AG04450 (cell line): ENCODE results near the gene BHLHE41. TPM values are rescaled to one million over a fixed set of nuclear protein-coding genes. Genes with fewer than 3 reads are reported as not detected.
A peak's percentile ranks its signal among the peaks of the same experiment; 100 is the strongest.

Experiments
- CTCF ChIA-PET: fragments of 300-600, 350-600 bp; formaldehyde crosslinking; extraction: SDS; loops from one replicate; lab custom pipeline; 2022; ENCODE audit warnings: antibody characterized with exemption, inconsistent platforms; lab: Charles Lee
- POLR2A ChIA-PET: fragments of 350-600 bp; formaldehyde crosslinking; extraction: SDS; loops from one replicate; lab custom pipeline; 2021; ENCODE audit warnings: antibody characterized with exemption, inconsistent platforms; lab: Yijun Ruan, JAX
- DNase-seq: peaks from one replicate; pipeline ENCODE4 v3.0.0-alpha.2; 2011; ENCODE audit warnings: low read depth, low spot score
- H3K27ac ChIP-seq: one replicate; pipeline ENCODE4 v1.5.1; 2012; ENCODE audit warnings: low read depth, low read length, control low read depth
- H3K27me3 ChIP-seq: one replicate; pipeline ENCODE4 v1.6.0; 2012; ENCODE audit warnings: low read length; ENCODE audit not compliant: control insufficient read depth, insufficient read depth
- H3K4me3 ChIP-seq: 2 replicates; pipeline ENCODE4 v1.5.1; 2011; ENCODE audit warnings: mild to moderate bottlenecking, low read depth, low read length, control low read depth
- H3K9me3 ChIP-seq: 2 replicates; pipeline ENCODE4 v1.5.1; 2012; ENCODE audit warnings: low read length; ENCODE audit not compliant: control insufficient read depth, insufficient read depth
- polyA plus RNA-seq: library from polyadenylated mRNA; depleted of rRNA; stranded (reverse); fragments of >200 nt; gene quantifications from 2 replicates; pipeline ENCODE4 v1.2.3, GENCODE V29; 2011
- TF ChIP-seq, protein P1 (sequence below): IDR thresholded peaks from 2 replicates; pipeline ENCODE4 v1.5.1; 2011; ENCODE audit warnings: low read depth, low read length, control low read depth, inconsistent platforms

BHLHE41 gene
- polyA plus RNA-seq, 1 experiment: 1.7 TPM

DNA sequence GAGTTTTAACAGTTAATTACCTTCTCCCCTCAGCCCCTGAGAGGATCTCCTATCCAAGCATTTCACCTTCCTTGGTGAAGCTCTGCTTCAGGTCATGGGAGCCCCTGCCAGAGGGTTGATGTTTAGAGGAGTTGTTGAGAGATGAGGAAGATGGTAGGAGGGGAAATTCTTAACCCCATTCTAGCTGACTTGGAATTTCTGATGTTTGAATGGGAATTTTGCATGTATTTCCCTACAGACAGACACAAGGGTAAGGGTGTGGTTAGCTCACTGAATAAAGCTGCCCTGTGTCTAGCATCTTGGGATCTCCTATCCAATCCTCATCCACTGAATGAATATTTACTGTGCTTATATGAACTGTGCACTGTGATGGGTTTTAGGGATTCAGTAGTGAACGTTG, 7.1 kb upstream of the BHLHE41 start:
- Histone ChIP-seq H3K4me3 (no peak overlapping the region), H3K27ac (no peak overlapping the region), H3K27me3 (peaks cover 5% of the 10 kb centered on the region), H3K9me3 (no peaks in the 10 kb centered on the region)
- TF ChIP-seq, protein P1, sequence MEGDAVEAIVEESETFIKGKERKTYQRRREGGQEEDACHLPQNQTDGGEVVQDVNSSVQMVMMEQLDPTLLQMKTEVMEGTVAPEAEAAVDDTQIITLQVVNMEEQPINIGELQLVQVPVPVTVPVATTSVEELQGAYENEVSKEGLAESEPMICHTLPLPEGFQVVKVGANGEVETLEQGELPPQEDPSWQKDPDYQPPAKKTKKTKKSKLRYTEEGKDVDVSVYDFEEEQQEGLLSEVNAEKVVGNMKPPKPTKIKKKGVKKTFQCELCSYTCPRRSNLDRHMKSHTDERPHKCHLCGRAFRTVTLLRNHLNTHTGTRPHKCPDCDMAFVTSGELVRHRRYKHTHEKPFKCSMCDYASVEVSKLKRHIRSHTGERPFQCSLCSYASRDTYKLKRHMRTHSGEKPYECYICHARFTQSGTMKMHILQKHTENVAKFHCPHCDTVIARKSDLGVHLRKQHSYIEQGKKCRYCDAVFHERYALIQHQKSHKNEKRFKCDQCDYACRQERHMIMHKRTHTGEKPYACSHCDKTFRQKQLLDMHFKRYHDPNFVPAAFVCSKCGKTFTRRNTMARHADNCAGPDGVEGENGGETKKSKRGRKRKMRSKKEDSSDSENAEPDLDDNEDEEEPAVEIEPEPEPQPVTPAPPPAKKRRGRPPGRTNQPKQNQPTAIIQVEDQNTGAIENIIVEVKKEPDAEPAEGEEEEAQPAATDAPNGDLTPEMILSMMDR: no peak
- ChIA-PET POLR2A (no interaction called here), CTCF (interaction anchor here (1.1 kb wide), 1 partner anchor 22 kb away, joined by 3 read pairs; no protein-coding TSS in a partner anchor)
- DNase-seq: no peak

DNA sequence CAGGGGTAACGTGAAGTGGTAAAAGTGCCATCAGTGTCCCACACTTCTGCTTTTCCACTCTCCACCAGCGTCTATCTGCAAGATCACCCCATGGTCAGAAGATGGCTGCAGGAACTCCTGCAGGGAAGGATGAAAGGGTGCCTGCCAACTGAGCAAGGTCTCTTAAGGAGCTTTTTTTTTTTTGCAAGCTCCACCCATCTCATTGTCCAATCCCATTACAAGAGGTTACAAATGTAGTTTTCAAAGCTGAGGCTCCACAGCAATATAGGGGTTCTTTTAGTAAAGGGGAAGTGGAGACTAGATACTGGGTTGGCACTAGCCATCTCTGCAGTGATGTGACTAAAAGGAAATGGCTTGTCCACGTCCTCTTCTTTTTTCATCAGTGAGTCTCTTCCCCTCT, 5.9 kb upstream of the BHLHE41 start:
- H3K9me3 ChIP-seq: no peaks in the 10 kb centered on the region; the same call in 1 of the 2 replicates

DNA sequence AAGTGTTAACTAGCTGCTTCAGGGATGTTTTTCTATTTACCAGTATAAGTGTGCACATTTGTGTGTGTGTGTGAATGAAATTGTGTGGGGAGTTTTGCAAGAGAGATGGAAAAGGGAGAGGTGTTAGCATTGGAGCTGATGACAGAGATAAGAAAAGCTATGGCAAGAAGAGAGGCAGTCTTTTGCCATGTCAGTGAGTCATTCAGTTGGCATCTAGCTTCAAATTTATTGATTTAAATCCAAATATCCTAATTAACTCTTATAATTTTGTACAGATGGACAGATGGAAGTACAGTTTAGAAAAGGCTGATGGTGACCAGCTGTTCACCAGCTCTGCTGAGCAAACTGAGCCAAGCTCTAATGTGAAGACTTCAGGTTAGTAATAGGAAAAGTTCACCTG, 3.3 kb upstream of the BHLHE41 start:
- ChIA-PET CTCF (interaction anchor here (1.2 kb wide), 1 partner anchor 305 kb away, joined by 4 read pairs; no protein-coding TSS in a partner anchor), POLR2A (interaction anchor here (0.7 kb wide), 2 partner anchors 146 to 413 kb away, joined by 3 read pairs; no protein-coding TSS in a partner anchor)
- no peak for DNase-seq
- Histone ChIP-seq H3K27ac (no peak overlapping the region), H3K4me3 (no peak overlapping the region), H3K9me3 (no peaks in the 10 kb centered on the region; the same call in 1 of the 2 replicates), H3K27me3 (peaks cover 5% of the 10 kb centered on the region)
- TF ChIP-seq, protein P1: no peak

More for the DNA sequence above, 5.9 kb upstream of the BHLHE41 start:
- Histone ChIP-seq H3K27ac (no peak overlapping the region), H3K27me3 (peaks cover 5% of the 10 kb centered on the region), H3K4me3 (no peak overlapping the region)
- TF ChIP-seq, protein P1: no peak
- DNase-seq: no peak
- CTCF ChIA-PET: no interaction called here
- POLR2A ChIA-PET: no interaction called here

DNA sequence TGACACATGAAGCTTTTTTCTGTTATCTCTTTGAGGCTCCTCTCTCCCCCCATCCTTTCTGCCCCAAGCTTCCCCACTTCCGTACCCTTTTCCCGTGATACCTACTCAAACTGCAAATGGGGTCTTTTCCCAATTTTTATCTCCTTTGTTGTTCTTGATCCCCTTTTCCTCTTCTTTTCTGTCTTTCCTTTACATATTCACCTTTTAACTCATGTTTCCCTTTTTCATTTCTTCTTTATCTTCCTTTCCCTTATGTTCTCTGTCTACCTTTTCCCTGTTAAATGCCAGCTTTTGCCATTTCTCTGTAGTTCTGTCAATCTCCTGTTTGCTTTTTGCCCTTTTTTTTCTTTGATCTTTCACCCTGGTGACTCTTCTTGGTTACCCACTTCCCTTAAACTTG, 2.6 kb upstream of the BHLHE41 start:
- Histone ChIP-seq H3K27me3 (peaks cover 5% of the 10 kb centered on the region), H3K27ac (no peak overlapping the region), H3K9me3 (no peaks in the 10 kb centered on the region; the same call in 1 of the 2 replicates), H3K4me3 (no peak overlapping the region)
- TF ChIP-seq, protein P1: no peak
- POLR2A ChIA-PET: interaction anchor here (0.7 kb wide), 1 partner anchor 414 kb away, joined by 3 read pairs; no protein-coding TSS in a partner anchor
- CTCF ChIA-PET: interaction anchor here (0.7 to 1.2 kb wide), 2 partner anchors 306 to 524 kb away, joined by 3 to 4 read pairs; no protein-coding TSS in a partner anchor
- DNase-seq: no peak

DNA sequence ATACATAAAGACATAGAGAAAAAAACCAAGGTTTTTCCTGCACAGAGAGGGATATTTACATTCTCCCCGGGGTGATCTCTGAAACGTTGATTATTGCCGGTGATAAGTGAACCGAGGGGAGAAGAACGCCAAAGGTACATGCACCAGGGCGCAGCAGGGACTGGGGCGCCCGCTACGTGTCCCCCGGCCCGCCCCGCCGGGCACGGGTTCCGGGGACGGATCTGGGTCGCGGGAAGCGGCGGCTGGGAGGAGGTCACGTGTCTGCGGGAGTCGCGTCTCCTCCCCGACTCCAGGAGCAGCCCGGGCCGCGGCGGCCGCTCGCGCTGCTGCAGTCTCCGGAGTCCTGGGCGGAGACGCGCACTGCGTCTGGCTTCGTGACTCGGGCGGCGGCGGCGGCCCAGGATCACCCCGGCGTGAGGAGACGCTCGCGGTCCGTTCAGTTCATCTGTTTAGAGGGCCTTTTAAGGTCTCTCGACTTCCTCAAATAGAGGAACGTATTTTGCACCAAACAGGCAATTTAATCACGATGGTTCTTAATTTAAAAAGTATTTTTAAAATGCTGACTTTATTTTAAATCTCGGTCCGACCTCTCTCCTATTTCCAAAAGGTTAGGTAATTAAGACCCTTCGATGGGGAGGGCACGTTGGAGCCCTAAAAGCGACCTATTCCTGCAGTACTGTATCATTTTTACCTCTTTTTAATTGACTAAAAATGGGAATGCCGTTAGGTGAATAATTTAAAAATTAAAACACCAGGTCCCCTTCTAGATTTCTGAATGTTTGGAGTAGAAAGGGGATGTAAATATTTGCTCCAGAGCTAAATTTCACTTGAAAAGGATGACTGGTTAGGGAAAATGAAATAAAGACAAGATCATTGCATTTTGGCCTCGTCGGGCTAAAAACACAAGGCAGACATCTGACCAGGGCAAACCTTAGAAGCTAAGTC, 1.8 kb upstream of the BHLHE41 start:
- H3K4me3 ChIP-seq: peak overlapping the region; percentile 75
- TF ChIP-seq, protein P1: no peak
- H3K9me3 ChIP-seq: no peaks in the 10 kb centered on the region; the same call in 1 of the 2 replicates
- ChIA-PET POLR2A (no interaction called here), CTCF (interaction anchor here (0.7 kb wide), 1 partner anchor 525 kb away, joined by 3 read pairs; no protein-coding TSS in a partner anchor)
- H3K27ac ChIP-seq: peak overlapping the region; percentile 65
- H3K27me3 ChIP-seq: peaks cover 5% of the 10 kb centered on the region
- DNase-seq: no peak
